ENCODE results near the gene BRPF1. TPM values are rescaled to one million over a fixed set of nuclear protein-coding genes. Genes with fewer than 3 reads are reported as not detected.

BRPF1 gene
- polyA plus RNA-seq, 1 donor from 2014 or later = 14.9 TPM

DNA sequence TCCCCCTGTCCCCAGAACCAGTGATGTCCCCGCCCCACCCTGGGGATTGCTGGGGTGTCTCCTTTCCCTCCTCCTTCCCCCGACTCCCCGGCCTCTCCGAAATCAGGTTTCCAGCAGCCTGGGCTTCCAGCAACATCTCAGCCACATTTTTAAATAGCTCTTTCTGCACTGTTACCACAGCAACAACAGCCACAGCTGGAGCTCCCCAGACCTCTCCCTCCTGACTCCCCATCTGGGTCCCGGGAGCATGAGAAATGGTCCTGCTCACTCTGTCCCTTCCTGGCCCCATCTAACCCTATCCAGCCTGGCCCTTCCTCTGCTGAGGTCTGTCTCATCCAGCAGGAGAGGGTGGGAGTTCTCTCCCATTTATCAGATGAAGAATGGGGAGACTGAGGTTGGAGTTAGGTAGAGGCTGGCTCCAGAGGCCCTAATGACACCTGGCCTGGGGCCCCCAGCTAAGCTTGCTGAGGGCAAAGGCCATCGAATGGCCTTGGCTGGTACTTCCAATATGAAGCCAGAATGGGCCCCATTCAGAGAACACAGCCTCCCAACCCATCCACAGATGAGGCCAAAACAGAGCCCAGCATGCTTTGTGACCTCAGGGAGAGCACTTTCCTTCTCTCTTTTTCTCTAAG lies 36.7 kb downstream of the BRPF1 start:
- Histone ChIP-seq H3F3A (ENCODE audit: insufficient read depth, low read length, poor library complexity, severe bottlenecking) (no peaks in the 10 kb centered on the region), H3K27me3 (ENCODE audit: insufficient read depth, low read depth, low read length) (no peaks in the 10 kb centered on the region), H3K36me3 (ENCODE audit: insufficient read depth, low read length) (no peaks in the 10 kb centered on the region), H3K9ac (ENCODE audit: low read length) (no peak overlapping the region), H3K9me3 (ENCODE audit: low read length) (no peaks in the 10 kb centered on the region), H3K79me2 (replicated peaks; ENCODE audit: insufficient read depth, low read length) (no peaks in the 10 kb centered on the region), H3K9me2 (ENCODE audit: insufficient read depth, low read length) (no peaks in the 10 kb centered on the region), H4K20me1 (ENCODE audit: insufficient read depth) (no peaks in the 10 kb centered on the region), H3K4me2 (ENCODE audit: low read length) (no peak overlapping the region), H3K27ac (ENCODE audit: low read length) (no peak overlapping the region), H2AFZ (ENCODE audit: low read depth, low read length) (no peak overlapping the region), H3K4me3 (ENCODE audit: low read length) (no peak overlapping the region)
- no peak for TF ChIP-seq CTCF (IDR thresholded peaks at IDR 0.05; ENCODE audit: poor library complexity, severe bottlenecking)
- TF ChIP-seq EP300 (conservative IDR thresholded peaks at IDR 0.05; ENCODE audit: poor library complexity, severe bottlenecking) = no peak
- TF ChIP-seq REST (IDR thresholded peaks at IDR 0.05; ENCODE audit: borderline replicate concordance) = no peak
- no peak for TF ChIP-seq SMC3 (conservative IDR thresholded peaks at IDR 0.05; ENCODE audit: poor library complexity)
- TF ChIP-seq RAD21 (conservative IDR thresholded peaks at IDR 0.05) = no peak
- no peak for TF ChIP-seq MXI1 (conservative IDR thresholded peaks at IDR 0.05; ENCODE audit: poor library complexity, severe bottlenecking)
- no peak for TF ChIP-seq TAF1 (IDR thresholded peaks at IDR 0.05; ENCODE audit: low read depth)
- TF ChIP-seq EZH2 (IDR thresholded peaks at IDR 0.05; ENCODE audit: borderline replicate concordance, insufficient read depth, low read length, poor library complexity, severe bottlenecking) = no peak
- no peak for TF ChIP-seq POLR2AphosphoS5 (IDR thresholded peaks at IDR 0.05)

DNA sequence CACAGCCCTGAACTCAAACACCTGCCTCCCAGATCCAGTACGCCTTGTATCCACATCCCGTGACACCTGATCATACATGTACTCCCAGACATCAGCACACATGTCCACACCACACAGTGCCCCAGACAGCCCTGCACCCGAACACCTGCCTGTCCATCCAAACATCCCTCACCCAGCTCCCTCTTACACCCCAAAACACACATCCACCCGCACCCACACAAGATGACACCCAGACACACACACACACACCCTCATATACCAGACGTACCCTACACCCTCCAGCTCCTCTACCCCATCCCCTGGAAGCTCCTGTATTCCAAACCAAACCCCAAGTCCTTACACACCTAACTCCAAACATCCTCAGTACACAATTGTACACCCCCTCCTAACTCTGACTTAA lies 37.5 kb downstream of the BRPF1 start:
- Histone ChIP-seq H3F3A (ENCODE audit: insufficient read depth, low read length, poor library complexity, severe bottlenecking) (no peaks in the 10 kb centered on the region), H3K4me3 (ENCODE audit: low read length) (peak overlapping the region; percentile 61), H3K36me3 (ENCODE audit: insufficient read depth, low read length) (no peaks in the 10 kb centered on the region), H3K79me2 (replicated peaks; ENCODE audit: insufficient read depth, low read length) (no peaks in the 10 kb centered on the region), H3K9me2 (ENCODE audit: insufficient read depth, low read length) (no peaks in the 10 kb centered on the region), H4K20me1 (ENCODE audit: insufficient read depth) (no peaks in the 10 kb centered on the region), H3K9ac (ENCODE audit: low read length) (peak overlapping the region; percentile 53), H2AFZ (ENCODE audit: low read depth, low read length) (no peak overlapping the region), H3K27me3 (ENCODE audit: insufficient read depth, low read depth, low read length) (no peaks in the 10 kb centered on the region), H3K4me2 (ENCODE audit: low read length) (no peak overlapping the region), H3K27ac (ENCODE audit: low read length) (no peak overlapping the region), H3K9me3 (ENCODE audit: low read length) (no peaks in the 10 kb centered on the region)
- TF ChIP-seq TAF1 (IDR thresholded peaks at IDR 0.05; ENCODE audit: low read depth) (no peak), REST (IDR thresholded peaks at IDR 0.05; ENCODE audit: borderline replicate concordance) (no peak), MXI1 (conservative IDR thresholded peaks at IDR 0.05; ENCODE audit: poor library complexity, severe bottlenecking) (no peak), POLR2AphosphoS5 (IDR thresholded peaks at IDR 0.05) (no peak), EP300 (conservative IDR thresholded peaks at IDR 0.05; ENCODE audit: poor library complexity, severe bottlenecking) (no peak), RAD21 (conservative IDR thresholded peaks at IDR 0.05) (no peak), CTCF (IDR thresholded peaks at IDR 0.05; ENCODE audit: poor library complexity, severe bottlenecking) (no peak), EZH2 (IDR thresholded peaks at IDR 0.05; ENCODE audit: borderline replicate concordance, insufficient read depth, low read length, poor library complexity, severe bottlenecking) (no peak), SMC3 (conservative IDR thresholded peaks at IDR 0.05; ENCODE audit: poor library complexity) (no peak)
